ENCODE measurements around the gene GIMAP6.

DNA sequence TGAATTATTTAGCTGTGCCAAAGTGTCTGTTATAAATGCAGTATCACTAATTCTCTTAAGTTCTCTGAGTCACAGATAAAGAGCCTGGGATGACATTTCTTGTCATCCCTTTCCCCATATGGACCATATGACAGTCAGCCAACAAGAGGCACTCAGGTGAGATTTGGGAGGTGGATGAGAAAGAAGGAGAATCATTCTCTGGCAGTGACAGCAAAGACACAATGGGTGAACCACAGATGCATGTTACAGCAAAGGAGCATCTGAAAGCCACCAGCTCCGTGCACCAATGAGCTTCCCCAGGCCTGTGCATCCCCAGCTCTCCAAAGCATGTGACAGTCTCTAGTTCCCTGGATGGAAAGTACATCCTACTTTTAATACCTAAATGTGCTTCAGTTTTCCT lies 10.8 kb downstream of the GIMAP6 start:
- TF ChIP-seq, protein P1, sequence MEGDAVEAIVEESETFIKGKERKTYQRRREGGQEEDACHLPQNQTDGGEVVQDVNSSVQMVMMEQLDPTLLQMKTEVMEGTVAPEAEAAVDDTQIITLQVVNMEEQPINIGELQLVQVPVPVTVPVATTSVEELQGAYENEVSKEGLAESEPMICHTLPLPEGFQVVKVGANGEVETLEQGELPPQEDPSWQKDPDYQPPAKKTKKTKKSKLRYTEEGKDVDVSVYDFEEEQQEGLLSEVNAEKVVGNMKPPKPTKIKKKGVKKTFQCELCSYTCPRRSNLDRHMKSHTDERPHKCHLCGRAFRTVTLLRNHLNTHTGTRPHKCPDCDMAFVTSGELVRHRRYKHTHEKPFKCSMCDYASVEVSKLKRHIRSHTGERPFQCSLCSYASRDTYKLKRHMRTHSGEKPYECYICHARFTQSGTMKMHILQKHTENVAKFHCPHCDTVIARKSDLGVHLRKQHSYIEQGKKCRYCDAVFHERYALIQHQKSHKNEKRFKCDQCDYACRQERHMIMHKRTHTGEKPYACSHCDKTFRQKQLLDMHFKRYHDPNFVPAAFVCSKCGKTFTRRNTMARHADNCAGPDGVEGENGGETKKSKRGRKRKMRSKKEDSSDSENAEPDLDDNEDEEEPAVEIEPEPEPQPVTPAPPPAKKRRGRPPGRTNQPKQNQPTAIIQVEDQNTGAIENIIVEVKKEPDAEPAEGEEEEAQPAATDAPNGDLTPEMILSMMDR (IDR thresholded peaks at IDR 0.05) = no peak
- TF ChIP-seq POLR2A (IDR thresholded peaks at IDR 0.05) = no peak
